Measurements from ENCODE around the gene GRIK5. TPM values are rescaled to one million over a fixed set of nuclear protein-coding genes. Genes with fewer than 3 reads are reported as not detected.

The GRIK5 gene
- total and polyA plus RNA-seq, 2 of the 8 experiments (the other 6 are each of a cell fraction or from before 2014, with no cell fraction given): 17.8 to 42.9 TPM

DNA sequence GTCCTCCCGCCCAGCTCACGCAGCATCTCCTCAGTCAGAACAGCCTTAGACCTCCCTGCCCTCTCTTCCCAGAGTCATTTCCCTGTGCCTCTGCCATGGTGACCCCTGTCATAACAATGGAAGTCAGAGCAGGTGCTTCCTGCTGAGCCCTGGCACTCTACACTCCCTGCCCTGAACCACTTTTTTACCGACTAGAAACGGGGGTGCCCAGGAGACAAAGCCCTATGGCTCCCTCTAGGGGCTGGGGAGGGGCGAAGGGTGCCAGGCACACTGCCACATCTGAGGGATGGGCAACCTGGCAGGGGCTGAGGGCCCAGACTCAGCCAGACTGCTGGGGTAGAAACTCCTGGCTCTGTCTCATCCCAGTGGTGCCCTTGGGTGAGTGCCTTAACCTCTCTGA lies 22.3 kb upstream of the GRIK5 start:
- Histone ChIP-seq H3K79me2 (ENCODE audit: control insufficient read depth in 1 of 2, insufficient read depth in 2 of 2, low read length in 2 of 2) (no peaks in the 10 kb centered on the region), H3K9me3 (ENCODE audit: insufficient read depth in 2 of 2, low read depth in 1 of 2, low read length in 1 of 2) (no peaks in the 10 kb centered on the region), H4K8ac (ENCODE audit: extremely low read depth, insufficient read depth, low read length) (no peak overlapping the region), H4K20me1 (replicated peaks in 1 of 2; ENCODE audit: control insufficient read depth in 1 of 2, insufficient read depth in 2 of 2, low read length in 2 of 2) (peaks cover 0 to 1% of the 10 kb centered on the region in 2 experiments), H3K27me3 (replicated peaks in 1 of 4; ENCODE audit: control insufficient read depth in 3 of 4, extremely low read depth in 1 of 4, insufficient read depth in 3 of 4, low read length in 3 of 4) (peaks cover 0 to 5% (median 2%) of the 10 kb centered on the region in 4 experiments; a peak in 2 of 7 replicates), H3K23ac (ENCODE audit: insufficient read length) (no peak overlapping the region), H2AFZ (ENCODE audit: low read length) (no peak overlapping the region), H2BK12ac (ENCODE audit: low read depth, low read length) (no peak overlapping the region), H2BK5ac (ENCODE audit: low read depth, low read length) (no peak overlapping the region), H3K27ac (ENCODE audit: low read depth, low read length) (no peak overlapping the region), H2BK120ac (replicated peaks; ENCODE audit: low read depth, low read length) (no peak overlapping the region), H3K23me2 (ENCODE audit: low read depth, low read length) (peaks cover 2% of the 10 kb centered on the region; the same call in 1 of the 2 replicates), H3K4me1 (replicated peaks in 1 of 4; ENCODE audit: control insufficient read depth in 3 of 4, insufficient read depth in 4 of 4, low read length in 3 of 4) (peaks cover 0 to 18% (median 4%) of the 10 kb centered on the region in 4 experiments; a peak in 6 of 7 replicates), H3K4me3 (ENCODE audit: extremely low read depth in 1 of 4, insufficient read depth in 2 of 4, low read depth in 3 of 4, low read length in 4 of 4) (no peak overlapping the region), H3K18ac (ENCODE audit: extremely low read depth, low read length) (no peak overlapping the region), H3K9ac (replicated peaks in 1 of 4; ENCODE audit: extremely low read depth in 1 of 4, low read depth in 3 of 4, low read length in 3 of 4) (no peak overlapping the region), H3K56ac (replicated peaks; ENCODE audit: insufficient read length, low read depth, low read length) (no peak overlapping the region), H3K14ac (ENCODE audit: insufficient read length) (no peak overlapping the region), H3K4ac (replicated peaks; ENCODE audit: insufficient read length, low read depth, low read length) (no peak overlapping the region), H3K79me1 (ENCODE audit: low read depth, low read length) (no peaks in the 10 kb centered on the region), H2AK5ac (ENCODE audit: low read depth, low read length) (no peak overlapping the region), H4K91ac (replicated peaks; ENCODE audit: insufficient read length, low read length) (no peak overlapping the region), H3K4me2 (ENCODE audit: insufficient read depth in 1 of 2, low read depth in 2 of 2, low read length in 2 of 2) (no peak overlapping the region), H2BK15ac (ENCODE audit: low read length) (no peak overlapping the region), H2BK20ac (ENCODE audit: low read length) (no peak overlapping the region), H4K5ac (ENCODE audit: insufficient read length, low read depth, low read length) (no peak overlapping the region), H3K36me3 (ENCODE audit: control insufficient read depth in 2 of 4, insufficient read depth in 4 of 4, low read length in 3 of 4) (no peaks in the 10 kb centered on the region)
- DNase-seq (ENCODE audit: low read depth in 1 of 2, low spot score in 2 of 2) (peak in 1 of 2 experiments; percentile 78), FAIRE-seq (no peak)
- WGBS, 2 experiments (ENCODE audit: extremely low coverage in 1 of 2, insufficient coverage in 1 of 2, insufficient read length in 1 of 2, insufficient replicate concordance in 2 of 2, low coverage in 1 of 2, low lambda C conversion rate in 2 of 2, missing lambda C conversion rate in 1 of 2): 53% methylated on average over 5 of the region's 5 CpGs; no CpG with 5 or more reads in 1 of the 2 experiments
- ChIA-PET CTCF (ENCODE audit: partially characterized antibody) (interaction anchor here (0.6 to 1.9 kb wide), 11 partner anchors 10 to 417 kb away, joined by 3 to 6 read pairs (median 3); partner anchors contain the start of gene ZNF574), POLR2A (ENCODE audit: partially characterized antibody) (interaction anchor here (0.8 to 1.6 kb wide), 3 partner anchors 21 to 60 kb away, joined by 3 to 4 read pairs (median 3); no protein-coding TSS in a partner anchor)
- no peak; the same call in 1 of the 2 replicates for TF ChIP-seq KDM1A (IDR thresholded peaks at IDR 0.05; ENCODE audit: borderline replicate concordance, low read length)
- no peak for TF ChIP-seq POU5F1 (IDR thresholded peaks at IDR 0.05; ENCODE audit: low read depth, low read length)
- no peak for TF ChIP-seq JUND (IDR thresholded peaks at IDR 0.05; ENCODE audit: low read length)
- 0 out of 4 replicates have a peak, but pooled peaks of 1 of the 2 experiments have one; percentile 4 for TF ChIP-seq HDAC2 (IDR thresholded peaks at IDR 0.05; ENCODE audit: borderline replicate concordance in 1 of 2, low read depth in 2 of 2, low read length in 2 of 2)
- no peak for TF ChIP-seq RNF2 (IDR thresholded peaks at IDR 0.05; ENCODE audit: borderline replicate concordance, low read depth, low read length, missing control alignments, poor library complexity, severe bottlenecking)
- peak; percentile 65 to 74 for TF ChIP-seq RAD21 (IDR thresholded peaks at IDR 0.05 in 1 of 2, conservative IDR thresholded peaks at IDR 0.05 in 1 of 2; ENCODE audit: low read depth in 2 of 2, low read length in 2 of 2)
- TF ChIP-seq, protein P1, sequence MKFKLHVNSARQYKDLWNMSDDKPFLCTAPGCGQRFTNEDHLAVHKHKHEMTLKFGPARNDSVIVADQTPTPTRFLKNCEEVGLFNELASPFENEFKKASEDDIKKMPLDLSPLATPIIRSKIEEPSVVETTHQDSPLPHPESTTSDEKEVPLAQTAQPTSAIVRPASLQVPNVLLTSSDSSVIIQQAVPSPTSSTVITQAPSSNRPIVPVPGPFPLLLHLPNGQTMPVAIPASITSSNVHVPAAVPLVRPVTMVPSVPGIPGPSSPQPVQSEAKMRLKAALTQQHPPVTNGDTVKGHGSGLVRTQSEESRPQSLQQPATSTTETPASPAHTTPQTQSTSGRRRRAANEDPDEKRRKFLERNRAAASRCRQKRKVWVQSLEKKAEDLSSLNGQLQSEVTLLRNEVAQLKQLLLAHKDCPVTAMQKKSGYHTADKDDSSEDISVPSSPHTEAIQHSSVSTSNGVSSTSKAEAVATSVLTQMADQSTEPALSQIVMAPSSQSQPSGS (IDR thresholded peaks at IDR 0.05; ENCODE audit: low read length): no peak
- TF ChIP-seq CHD2 (IDR thresholded peaks at IDR 0.05; ENCODE audit: low read length): no peak
- TF ChIP-seq YY1 (IDR thresholded peaks at IDR 0.05; ENCODE audit: low read depth, low read length): peak; percentile 74
